Caki2 (cell line): ENCODE measurements around the gene MSN. TPM values are rescaled to one million over a fixed set of nuclear protein-coding genes. Genes with fewer than 3 reads are reported as not detected.
"Not testable (repeated sequence)": the region's sequence is repeated elsewhere in the genome, so short reads cannot be mapped to it uniquely, and the experiment has no call there.

Experiments
- DNase-seq: peaks from one replicate; pipeline ENCODE4 v3.0.0-alpha.2; 2015; ENCODE audit warnings: low read depth
- in situ Hi-C: cut with HindIII; loops from 2 replicates; pipeline ENCODE4 v1.10.0; 2016; ENCODE audit warnings: low sequenced_read_pairs, low pct_unique_long_range_greater_than_20kb, mixed read lengths
- total RNA-seq: library from RNA; depleted of rRNA; stranded (reverse); fragments of >200 nt; shearing (Covaris generic); gene quantifications from 2 replicates; pipeline ENCODE4 v1.2.3, GENCODE V29; 2014; ENCODE audit warnings: low replicate concordance; rRNA removed

The MSN gene
- total RNA-seq, 1 experiment from 2014 or later = 229 TPM

GRCh38 chrX:65751519-65751918, 84.1 kb downstream of the MSN start:
- DNase-seq = no peak
- in situ Hi-C loops = no loop called here

- no peak for DNase-seq
- in situ Hi-C loops = no loop called here
These were observed 84.8 kb downstream of the MSN start for GRCh38 chrX:65752294-65752693.

GRCh38 chrX:65755786-65756185, 88.3 kb downstream of the MSN start:
- in situ Hi-C loops = no loop called here
- DNase-seq = no peak

- in situ Hi-C loops = no loop called here
These were observed 90.5 kb downstream of the MSN start for GRCh38 chrX:65757943-65758342.

GRCh38 chrX:65758505-65758904, 91.1 kb downstream of the MSN start:
- DNase-seq = no peak
- in situ Hi-C loops = no loop called here

More at GRCh38 chrX:65757943-65758342, 90.5 kb downstream of the MSN start:
- no peak for DNase-seq

- DNase-seq, in situ Hi-C loops: not testable (repeated sequence)
These were observed 92.1 kb downstream of the MSN start for GRCh38 chrX:65759525-65759924.

GRCh38 chrX:65769564-65770292, 102.3 kb downstream of the MSN start:
- in situ Hi-C loops = no loop called here
- DNase-seq = no peak

GRCh38 chrX:65772842-65773241, 105.4 kb downstream of the MSN start:
- no peak for DNase-seq
- in situ Hi-C loops = no loop called here

GRCh38 chrX:65781845-65782244, 114.4 kb downstream of the MSN start:
- DNase-seq = no peak
- in situ Hi-C loops = no loop called here

GRCh38 chrX:65783746-65784145, 116.3 kb downstream of the MSN start:
- in situ Hi-C loops = no loop called here
- DNase-seq = no peak

Other genes with a start within 250 kb of the MSN start
- 24.6 and 27.0 TPM in 2 replicates for gene LAS1L, start 132.9 kb upstream of the MSN start, total RNA-seq